Measurements from ENCODE around the gene DGKG.
A peak's percentile ranks its signal among the peaks of the same experiment; 100 is the strongest.

Gene DGKG

GRCh38 chr3:186166491-186167288 is 195.3 kb downstream of the DGKG start:
- DNase-seq: no peak

- DNase-seq: no peak
These were observed 196.0 kb downstream of the DGKG start for GRCh38 chr3:186166036-186166435.

GRCh38 chr3:186165331-186165730 is 196.7 kb downstream of the DGKG start:
- DNase-seq: no peak

GRCh38 chr3:186164696-186165095 is 197.3 kb downstream of the DGKG start:
- no peak for DNase-seq

GRCh38 chr3:186162221-186162620 is 199.8 kb downstream of the DGKG start:
- no peak for DNase-seq

- DNase-seq: no peak
These were observed 201.3 kb downstream of the DGKG start for GRCh38 chr3:186160691-186161243.

GRCh38 chr3:186154641-186155040 is 207.4 kb downstream of the DGKG start:
- no peak for DNase-seq

GRCh38 chr3:186152889-186153292 is 209.1 kb downstream of the DGKG start:
- DNase-seq: peak; percentile 72

- DNase-seq: no peak
These were observed 209.7 kb downstream of the DGKG start for GRCh38 chr3:186152361-186152798.

- peak; percentile 62 for DNase-seq
These were observed 210.7 kb downstream of the DGKG start for GRCh38 chr3:186151077-186151971.

- DNase-seq: no peak
These were observed 211.8 kb downstream of the DGKG start for GRCh38 chr3:186150041-186150830.

- no peak for DNase-seq
These were observed 212.6 kb downstream of the DGKG start for GRCh38 chr3:186149319-186149960.

GRCh38 chr3:186144257-186144656 is 217.8 kb downstream of the DGKG start:
- DNase-seq: no peak

GRCh38 chr3:186143250-186143649 is 218.8 kb downstream of the DGKG start:
- no peak for DNase-seq

GRCh38 chr3:186142393-186142932 is 219.6 kb downstream of the DGKG start:
- no peak for DNase-seq

- DNase-seq: no peak
These were observed 220.2 kb downstream of the DGKG start for GRCh38 chr3:186141790-186142189.

- no peak for DNase-seq
These were observed 223.6 kb downstream of the DGKG start for GRCh38 chr3:186138272-186138981.

- DNase-seq: no peak
These were observed 224.9 kb downstream of the DGKG start for GRCh38 chr3:186137051-186137685.

GRCh38 chr3:186133980-186134379 is 228.1 kb downstream of the DGKG start:
- no peak for DNase-seq

- DNase-seq: no peak
These were observed 229.5 kb downstream of the DGKG start for GRCh38 chr3:186132487-186132886.

GRCh38 chr3:186129206-186129605 is 232.8 kb downstream of the DGKG start:
- DNase-seq: no peak
